Stomach (tissue), 4 donors: ENCODE results near the gene KCTD17.

Experiments used
- EP300 ChIP-seq: sonication (generic); formaldehyde crosslinking; IDR thresholded peaks from one replicate; pipeline ENCODE4 v1.6.1; 2017; ENCODE audit warnings: antibody characterized with exemption
- POLR2A ChIP-seq, 4 donors: fragments of 450-650 bp; IDR thresholded peaks; one replicate each; pipeline ENCODE4 v1.6.1; 2016; ENCODE audit warnings: antibody characterized with exemption in 4 of 4, control low read depth in 2 of 4, mild to moderate bottlenecking in 1 of 4, moderate library complexity in 1 of 4
- TF ChIP-seq, protein P1 (sequence below), 7 experiments: fragments of 450-650 bp in 4 of 7; fragments of 200-600 bp in 3 of 7; sonication (generic) in 3 of 7; IDR thresholded peaks; one replicate each; pipeline ENCODE4 v1.5.1; 2016 to 2019; ENCODE audit warnings: antibody characterized with exemption in 7 of 7, control low read depth in 2 of 7, mild to moderate bottlenecking in 1 of 7

- TF ChIP-seq, protein P1, sequence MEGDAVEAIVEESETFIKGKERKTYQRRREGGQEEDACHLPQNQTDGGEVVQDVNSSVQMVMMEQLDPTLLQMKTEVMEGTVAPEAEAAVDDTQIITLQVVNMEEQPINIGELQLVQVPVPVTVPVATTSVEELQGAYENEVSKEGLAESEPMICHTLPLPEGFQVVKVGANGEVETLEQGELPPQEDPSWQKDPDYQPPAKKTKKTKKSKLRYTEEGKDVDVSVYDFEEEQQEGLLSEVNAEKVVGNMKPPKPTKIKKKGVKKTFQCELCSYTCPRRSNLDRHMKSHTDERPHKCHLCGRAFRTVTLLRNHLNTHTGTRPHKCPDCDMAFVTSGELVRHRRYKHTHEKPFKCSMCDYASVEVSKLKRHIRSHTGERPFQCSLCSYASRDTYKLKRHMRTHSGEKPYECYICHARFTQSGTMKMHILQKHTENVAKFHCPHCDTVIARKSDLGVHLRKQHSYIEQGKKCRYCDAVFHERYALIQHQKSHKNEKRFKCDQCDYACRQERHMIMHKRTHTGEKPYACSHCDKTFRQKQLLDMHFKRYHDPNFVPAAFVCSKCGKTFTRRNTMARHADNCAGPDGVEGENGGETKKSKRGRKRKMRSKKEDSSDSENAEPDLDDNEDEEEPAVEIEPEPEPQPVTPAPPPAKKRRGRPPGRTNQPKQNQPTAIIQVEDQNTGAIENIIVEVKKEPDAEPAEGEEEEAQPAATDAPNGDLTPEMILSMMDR (IDR thresholded peaks at IDR 0.05), result no peak
- no peak for TF ChIP-seq POLR2A (IDR thresholded peaks at IDR 0.05)
- TF ChIP-seq EP300, result no peak
Observed at GRCh38 chr22:37015587-37015878, 36.0 kb upstream of the KCTD17 start.
